ENCODE results near the gene SLC25A41.
"Not testable (repeated sequence)": the region's sequence is repeated elsewhere in the genome, so short reads cannot be mapped to it uniquely, and the experiment has no call there.

The SLC25A41 gene

DNA sequence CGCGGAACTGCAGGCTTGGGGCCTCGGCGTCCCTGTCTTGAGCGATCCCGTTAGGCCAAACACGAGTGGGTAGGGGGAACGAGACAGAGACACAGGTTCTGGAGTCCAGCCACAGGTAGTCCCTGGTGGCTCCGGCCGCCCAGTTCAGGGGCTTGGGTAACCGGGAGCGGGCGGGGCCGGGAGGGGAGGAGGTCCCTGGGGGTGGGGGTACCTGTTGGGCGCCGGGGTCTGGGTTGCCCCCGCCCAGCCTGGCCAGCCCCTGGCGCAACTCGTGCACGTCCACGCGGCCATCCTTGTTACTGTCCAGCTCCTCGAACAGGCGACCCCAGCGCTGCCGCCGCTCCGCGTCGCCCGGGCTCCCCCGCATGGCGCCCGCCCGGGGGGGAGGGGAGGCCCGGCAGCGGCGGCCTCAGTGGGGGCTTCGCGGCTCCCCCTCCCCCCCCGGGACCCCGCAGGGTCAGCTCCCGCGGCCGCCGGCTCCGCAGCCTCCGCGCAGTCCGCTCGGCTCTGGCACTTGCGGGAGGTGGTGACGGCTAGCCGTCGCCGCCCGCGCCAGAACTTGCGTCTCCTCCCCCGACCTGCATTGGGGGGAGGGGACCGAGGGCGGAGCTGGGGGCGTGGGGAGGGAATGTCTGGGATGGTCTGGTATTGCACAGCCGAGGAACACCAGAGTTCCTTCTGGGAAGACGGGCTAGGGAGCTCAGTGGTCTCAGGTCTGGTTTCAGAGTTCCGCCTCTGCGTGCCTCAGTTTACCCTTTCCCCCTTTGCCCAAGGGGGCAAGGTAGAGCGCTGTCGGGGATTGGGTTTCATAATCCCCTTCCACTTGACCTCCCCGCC lies 25.9 kb upstream of the SLC25A41 start, which contains the start of gene SLC25A23:
TSS of gene SLC25A23 (minus strand) at position 531 of the 837 bp plus-strand sequence. CDS start at position 367, 164 bp downstream.
- DNase-seq = peak; percentile 45

DNA sequence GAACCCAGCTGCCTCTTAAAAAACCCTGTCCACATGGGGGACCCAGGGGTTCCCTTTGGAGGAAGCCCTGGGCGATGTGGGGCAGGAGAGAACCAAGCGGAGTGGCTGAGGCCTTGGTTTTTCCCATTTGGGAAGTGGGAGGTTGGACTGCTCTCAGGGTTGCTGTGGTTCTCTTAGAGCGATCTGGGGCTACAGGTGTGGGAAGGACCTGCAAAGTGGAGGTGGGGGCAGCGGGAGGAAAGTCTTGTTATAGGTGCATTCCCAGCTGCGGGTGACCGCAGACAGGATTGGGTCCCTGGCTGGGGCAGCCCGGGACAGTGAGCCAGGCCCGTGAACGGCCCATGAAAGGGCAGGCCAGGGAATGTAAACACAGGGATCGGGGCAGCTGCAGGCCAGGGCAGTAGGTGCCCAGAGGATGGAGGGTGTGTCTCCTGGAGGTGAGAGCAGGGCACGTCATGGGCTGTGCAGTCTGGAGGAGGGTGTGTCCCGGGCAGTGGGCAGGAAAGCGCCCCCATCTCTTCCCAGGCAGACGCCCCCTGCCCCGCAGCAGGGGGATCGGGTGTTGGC lies 25.2 kb upstream of the SLC25A41 start:
- no peak for DNase-seq

DNA sequence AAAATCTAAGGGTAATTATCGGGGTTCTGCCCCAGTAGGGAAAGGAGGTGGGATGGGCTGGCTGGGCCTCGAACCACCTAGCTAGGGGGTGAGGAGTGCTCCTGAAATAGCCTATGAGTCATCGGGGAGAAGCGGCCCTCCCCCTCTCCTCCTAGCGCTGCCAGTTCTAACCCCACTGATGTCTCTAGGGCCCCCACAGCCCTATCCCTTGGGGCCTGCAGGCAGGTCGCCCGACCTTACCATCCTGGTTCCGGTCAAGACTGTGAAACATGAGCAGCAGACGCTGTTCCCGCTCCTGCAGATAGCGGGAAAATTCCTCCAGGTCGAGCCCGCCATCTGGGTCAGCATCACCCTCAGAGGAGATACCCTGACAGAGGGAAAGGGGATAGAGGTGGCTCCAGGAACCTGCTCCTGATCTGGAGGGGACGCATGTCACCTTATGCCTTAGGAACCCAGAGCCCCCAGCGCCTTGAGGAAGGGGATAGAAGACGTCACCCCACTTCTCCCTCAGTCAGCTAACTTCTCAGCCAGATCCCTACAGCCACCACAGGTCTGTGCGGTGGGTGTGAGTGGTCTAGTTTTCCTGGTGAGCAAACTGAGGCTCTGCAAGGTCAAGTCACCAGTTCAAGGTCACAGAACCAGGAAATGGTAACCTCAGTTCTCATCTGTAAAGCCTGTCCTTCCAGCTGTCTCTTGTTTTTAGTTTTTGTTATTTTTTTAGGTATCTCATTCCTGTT lies 24.6 kb upstream of the SLC25A41 start:
- no peak for DNase-seq

DNA sequence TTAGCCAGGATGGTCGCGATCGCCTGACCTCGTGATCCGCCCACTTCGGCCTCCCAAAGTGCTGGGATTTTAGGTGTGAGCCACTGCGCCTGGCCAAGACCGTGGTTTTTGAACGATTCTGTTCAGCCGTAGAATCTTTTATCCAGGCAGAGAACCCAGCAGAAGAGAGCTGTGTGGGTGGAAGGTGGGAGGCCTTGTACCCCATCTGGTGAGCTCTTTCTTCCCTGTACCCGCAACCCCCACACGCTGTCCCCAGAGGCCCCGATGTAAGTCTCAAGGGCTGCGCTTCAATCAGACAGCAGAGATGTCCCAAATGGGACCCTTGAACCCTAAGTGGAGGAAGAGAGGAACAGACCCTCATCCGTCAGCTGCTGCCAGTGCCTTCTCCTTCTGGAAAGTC lies 22.4 kb upstream of the SLC25A41 start:
- no peak for DNase-seq

DNA sequence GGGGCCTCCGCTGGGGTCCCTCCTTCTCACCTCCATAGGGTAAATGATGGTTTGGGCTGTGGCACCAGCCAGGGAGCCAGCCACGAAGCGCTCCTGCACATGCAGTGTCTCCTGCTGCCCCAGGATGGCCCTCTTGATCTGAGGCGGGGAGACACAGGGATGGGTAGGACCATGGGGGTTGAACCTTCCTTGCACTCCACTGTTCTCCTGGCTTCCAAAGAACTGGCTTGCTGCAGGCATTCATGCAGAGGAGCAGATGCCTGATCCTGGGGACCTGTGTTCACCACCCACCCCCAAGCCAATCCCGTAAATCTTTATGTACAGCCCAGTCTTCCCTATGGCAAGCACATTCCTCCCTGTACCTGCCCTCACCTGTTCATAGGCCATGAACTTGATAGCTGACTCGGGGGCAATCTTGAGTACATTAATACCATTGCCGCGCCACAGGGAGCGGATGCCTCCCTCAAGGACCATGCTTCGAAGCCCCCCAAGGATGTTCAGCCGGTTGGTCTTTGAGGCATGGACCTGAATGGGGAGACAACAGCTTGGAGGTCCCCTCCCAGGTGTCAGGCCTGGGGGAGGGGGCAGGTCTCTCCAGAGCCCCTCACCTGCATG lies 20.5 kb upstream of the SLC25A41 start:
- no peak for DNase-seq

DNA sequence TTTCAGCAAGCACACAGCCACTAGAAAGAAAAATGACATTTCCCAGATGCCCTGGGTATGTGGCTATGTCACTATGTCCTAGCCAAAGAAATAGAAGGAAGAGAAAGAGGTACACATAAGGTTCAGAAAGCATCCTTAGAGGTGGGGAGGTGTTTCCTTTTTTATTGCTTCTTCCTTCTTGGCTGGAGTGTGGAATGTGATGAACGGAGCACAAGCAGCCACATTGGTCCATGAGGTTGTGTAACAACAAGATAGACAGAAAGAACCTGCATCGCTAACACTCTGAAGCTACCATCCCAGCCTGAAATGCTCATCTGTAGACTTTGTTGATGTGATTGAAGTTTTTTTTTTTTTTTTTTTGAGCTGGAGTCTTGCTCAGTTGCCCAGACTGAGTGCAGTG lies 19.3 kb upstream of the SLC25A41 start:
- DNase-seq = no peak

DNA sequence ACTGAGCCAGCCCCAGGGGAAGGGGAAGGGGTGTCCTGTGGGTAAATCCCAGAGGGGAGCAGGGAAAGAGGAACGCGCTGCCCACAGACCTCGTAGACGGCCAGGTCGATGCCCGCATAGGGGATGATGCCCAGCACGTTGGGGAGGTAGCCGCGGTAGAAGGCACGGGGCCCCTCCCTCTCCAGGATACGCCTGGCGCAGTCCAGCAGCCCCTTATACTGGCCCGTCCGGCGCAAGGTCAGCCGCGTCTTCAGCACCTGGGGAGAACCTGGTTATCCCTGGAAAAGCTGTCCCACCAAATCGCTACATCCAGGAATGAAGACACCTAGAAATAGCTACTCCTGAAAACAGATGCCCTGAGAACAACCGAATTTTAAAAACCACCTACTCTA lies 18.7 kb upstream of the SLC25A41 start:
- DNase-seq = no peak

DNA sequence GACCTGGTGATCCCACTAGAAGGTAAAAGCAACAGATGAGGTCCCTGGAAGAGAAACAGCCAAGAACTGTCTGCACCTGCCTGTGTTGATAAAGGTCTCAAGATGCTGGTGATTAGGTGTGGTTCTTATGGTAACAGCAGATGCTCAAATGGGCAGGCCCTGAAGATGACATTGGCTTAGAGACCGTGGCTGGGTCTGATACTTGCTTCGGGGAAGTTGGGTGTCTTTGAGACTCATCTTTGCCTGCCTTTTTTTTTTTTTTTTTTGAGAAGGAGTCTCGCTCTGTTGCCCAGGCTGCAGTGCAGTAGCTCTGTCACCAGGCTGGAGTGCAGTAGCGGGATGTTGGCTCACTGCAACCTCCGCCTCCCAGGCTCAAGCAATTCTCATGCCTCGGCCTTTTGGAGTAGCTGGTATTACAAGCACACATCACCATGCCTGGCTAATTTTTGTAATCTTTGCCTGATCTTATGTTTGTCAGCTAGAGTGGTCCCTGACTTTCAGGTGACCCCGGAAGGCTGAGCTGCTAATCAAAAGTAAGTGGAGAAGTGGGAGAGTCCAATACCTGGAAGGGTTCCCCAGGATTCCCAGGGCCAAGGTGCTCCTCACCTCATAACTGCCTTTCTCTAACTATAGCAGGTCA lies 18.1 kb upstream of the SLC25A41 start:
- DNase-seq = no peak

DNA sequence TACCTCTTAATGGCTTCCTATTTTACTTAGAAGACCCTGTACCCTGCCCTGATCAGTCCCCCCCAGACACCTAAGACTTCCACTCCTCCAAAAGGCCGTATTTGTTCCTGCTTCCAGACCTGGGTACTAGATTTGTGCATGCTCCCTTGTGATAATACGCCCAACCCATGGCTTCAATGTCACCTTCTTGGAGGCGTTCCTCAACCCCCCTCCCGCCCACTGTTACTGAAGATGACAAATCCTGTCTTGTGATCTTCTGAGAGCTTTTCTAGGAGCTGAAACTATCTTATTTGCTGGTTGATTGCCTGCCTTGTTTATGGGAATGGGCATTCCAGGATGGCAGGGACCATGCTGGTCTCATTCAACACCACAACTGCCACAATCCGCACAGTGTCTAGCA lies 16.6 kb upstream of the SLC25A41 start:
- no peak for DNase-seq

DNA sequence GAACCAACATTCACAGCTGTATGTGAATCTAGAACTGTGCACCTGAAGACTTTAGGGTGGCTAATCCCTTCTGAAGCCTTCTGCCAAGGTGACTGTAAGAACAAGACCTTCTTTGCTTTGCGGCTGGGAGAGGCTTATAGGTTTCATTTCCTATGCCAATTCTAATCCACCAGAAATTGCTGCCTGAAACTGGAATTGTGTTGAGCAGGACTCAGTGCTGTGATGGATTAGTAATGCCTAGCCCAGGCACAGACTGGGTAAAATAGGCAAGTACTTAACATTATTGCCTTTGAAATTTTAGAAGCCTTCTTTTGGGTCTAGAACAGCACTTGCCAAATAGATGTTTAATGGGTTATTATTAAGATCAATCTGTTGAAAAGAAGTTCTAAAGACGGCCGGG lies 14.5 kb upstream of the SLC25A41 start:
- DNase-seq = no peak

DNA sequence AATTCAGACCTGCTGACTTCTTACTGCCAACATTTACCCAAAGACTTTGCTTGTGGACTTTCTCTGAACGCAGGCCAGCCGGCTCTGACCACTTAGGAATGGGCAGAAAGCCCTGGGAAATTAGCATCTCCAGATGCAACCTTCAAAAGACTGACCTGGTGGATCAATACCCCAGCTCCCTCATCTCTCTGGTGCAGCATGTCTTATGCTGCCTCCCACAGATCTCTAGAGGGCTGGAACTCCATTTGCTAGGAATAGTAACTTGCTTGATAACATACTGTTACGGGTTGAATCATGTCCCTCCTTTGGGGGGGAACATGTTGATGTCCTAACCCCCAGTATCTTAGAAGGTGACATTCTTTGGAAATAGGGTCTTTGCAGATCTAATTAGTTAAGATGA lies 12.9 kb upstream of the SLC25A41 start:
- DNase-seq = no peak

DNA sequence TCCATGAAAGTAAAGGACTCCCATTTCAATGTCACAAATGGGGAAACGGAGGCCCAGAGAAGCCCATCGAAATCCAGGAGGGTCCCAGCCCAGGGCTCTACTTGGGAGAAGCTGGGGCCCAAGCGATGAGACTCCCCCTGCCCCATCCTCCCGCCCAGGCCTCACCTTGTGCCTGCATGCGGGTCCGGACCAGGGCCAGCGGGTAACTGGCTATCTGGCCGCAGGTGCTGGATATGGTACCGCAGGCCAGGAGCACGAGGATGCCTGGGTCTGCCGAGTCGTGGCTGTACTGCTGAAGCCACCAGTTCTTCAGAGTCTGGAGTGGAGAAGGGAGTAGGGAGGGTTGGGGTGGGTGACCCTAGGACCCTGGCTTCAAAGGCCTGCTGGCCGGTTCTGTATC lies 10.4 kb upstream of the SLC25A41 start:
- DNase-seq = no peak

DNA sequence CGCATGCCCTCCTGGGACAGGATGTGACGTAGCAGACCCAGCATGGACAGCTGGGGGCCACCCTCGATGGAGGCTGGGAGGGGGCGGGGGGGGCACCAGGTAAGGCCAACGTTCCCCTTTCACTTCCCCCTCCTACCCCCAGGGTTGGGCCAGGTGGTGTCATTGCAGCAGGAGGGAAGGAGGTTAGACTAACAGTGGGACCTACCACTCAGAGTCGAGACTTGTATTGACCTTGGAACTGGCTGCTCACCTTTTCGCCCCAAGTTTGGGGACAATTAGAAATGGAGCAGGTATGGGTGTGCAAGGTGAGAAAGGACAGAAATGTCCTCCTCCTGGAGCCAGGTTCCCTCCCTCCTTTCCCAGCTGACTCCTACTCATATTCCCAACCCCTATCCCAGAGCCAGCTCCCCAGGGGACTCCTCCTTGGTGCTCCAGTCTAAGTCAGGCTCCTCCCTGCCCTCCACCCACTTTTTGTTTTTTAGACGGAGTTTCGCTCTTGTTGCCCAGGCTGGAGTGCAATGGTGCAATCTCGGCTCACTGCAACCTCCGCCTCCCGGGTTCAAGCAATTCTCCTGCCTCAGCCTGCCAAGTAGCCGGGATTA lies 8.6 kb upstream of the SLC25A41 start:
- DNase-seq = no peak

DNA sequence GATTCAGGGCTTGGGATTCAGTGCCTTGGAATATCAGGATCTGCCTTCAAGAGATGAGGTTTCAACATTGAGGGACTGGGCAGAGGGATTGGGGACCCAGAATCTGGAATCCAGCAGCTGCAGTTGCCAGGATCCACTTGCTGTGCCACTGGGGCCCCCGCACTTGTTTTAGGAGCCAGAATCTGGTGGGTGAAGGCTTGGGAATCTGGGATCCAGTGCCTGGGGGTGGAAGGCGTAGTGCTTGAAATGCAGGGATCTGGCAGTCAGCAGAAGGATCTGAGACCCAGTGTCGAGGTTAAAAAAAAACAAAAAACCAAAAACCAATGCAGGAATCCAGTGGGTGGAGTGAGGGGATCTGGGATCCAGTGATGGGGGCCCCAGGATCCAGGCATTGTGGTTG lies 7.3 kb upstream of the SLC25A41 start:
- no peak for DNase-seq

DNA sequence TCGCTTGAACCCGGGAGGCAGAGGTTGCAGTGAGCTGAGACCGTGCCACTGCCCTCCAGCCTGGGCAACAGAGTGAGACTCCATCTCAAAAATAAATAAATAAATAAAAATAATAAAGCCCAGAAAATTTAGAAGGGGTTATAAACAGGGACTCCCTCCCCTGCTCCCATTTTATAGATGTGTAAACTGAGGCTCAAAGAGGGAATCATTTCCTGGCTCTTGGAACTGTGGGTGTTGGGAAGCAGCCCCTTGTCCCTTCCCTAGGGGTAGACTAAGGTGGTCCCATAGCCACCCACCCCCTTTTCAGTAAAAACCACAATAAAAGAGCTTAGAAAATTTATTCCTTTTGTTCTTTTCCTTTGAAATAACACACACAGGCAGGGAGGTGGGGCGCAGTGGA lies 6.2 kb upstream of the SLC25A41 start:
- no peak for DNase-seq

DNA sequence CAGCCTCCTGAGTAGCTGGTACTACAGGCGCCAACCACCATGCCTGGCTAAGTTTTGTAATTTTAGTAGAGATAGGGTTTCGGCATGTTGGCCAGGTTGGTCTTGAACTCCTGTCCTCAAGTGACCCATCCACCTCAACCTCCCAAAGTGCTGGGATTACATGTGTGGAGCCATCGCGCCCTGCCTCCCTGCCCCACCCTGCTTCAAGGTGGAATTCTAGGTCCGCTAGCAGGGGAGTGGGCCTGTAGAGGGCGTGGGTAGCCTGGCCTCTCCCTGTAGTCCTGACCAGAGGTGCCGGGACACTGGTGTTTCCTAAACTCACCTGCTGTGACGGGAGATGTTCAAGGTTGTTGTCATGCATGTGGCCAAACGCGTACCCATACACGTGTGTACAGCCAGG lies 398 bp downstream of the SLC25A41 start:
- DNase-seq = no peak

DNA sequence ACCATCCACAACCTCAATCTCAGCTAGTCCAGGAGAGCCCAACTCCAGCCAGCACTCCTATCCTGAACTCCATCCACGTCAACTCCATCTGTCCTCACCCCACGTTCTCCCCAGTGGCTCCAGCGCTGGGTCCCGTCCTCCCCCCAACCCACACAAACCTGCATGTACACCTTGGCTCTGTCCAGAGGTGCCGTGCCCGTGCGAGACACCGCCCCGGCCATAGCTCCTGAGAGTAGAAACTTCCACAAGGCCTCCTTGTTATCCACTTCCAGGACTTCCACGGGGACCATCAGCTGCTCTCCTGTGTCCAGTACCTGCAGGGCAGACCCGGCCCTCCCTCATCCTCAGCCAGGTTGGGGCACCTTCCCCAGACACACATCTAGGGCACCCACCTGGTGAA lies 1.7 kb downstream of the SLC25A41 start:
- DNase-seq = no peak

DNA sequence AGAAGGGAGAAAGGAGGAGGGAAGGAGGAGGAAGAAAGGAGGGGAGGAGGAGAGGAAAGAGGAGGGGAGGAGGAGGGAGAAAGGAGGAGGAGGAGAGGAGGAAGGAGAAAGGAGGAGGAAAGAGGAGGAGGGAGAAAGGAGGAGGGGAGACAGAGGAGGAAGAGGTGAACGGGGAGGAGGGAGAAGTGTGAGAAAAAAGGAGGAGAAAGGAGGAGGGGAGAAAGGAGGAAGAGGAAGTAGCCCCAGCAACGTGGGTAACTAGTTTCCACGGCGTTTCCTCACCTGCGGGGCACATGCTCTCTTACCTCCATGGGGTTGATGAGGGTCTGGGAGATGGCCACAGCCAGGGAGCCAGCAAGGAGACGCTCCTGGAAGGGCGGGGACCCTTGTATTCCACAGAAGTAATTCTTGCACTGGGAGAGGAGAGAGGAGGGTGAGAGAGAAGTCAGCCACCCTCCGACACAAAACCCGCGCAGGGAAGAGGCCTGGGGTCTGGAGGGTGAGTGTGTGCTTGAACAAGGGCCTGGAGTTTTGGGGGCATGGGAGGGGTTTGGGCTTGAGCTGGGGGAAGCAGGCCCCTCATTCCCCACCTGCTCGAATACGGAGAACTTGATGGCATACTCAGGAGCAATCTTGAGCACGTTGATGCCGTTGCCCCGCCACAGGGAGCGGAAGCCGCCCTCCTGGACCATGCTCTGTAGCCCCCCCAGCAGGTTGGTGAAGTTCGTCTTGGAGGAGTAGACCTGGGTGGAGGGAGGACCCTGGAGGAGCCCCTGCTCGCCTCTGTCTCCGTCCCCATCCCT lies 3.9 kb downstream of the SLC25A41 start:
- no peak for DNase-seq

DNA sequence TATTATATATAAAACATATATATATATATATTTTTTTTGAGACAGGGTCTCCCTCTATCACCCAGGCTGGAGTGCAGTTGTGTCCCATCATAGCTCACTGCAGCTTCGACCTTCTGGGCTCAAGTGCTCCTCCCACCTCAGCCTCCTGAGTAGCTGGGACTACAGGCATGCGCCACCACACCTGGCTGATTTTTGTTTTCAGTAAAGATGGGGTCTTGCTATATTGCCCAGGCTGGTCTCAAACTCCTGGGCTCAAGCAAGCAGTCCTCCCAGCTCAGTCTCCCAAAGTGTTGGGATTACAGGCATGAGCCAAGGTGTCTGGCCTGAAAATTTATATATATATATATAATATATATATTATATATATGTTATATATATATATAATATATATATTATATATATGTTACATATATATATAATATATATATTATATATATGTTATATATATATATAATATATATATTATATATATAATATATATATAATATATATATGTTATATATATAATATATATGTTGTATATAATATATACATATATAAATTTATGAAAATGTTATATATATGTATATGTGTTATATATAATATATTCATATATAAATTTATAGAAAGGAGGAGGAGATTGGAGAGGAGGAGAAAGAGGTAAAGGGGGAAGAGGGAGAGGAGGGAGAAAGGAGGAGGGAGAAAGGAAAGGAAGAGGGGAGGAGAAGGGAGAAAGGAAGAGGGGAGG lies 4.7 kb downstream of the SLC25A41 start:
- not testable (repeated sequence) for DNase-seq

DNA sequence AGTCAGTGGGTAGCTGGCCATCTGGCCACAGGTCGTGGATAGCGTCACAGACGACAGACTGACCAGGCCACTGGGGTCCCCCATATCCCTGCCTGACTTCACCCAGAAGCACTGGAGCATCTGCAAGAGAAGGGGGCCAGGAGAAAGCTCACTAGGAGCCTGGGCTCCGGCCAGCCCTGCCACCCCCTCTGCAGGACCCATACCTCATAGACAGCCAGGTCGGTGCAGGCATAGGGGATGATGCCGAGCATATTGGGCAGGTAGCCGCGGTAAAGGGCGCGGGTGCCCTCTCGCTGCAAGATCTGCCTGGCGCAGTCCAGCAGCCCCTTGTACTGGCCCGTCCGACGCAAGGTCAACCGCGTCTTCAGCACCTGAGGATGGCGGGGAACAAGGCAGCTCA lies 6.4 kb downstream of the SLC25A41 start:
- DNase-seq = no peak

Data from NCI-H774 (cell line).